OCI-LY3 (cell line): ENCODE results near the gene CSNK2B.

ENCODE experiments used
- H2AFZ ChIP-seq: fragments of 200-600, 300-600 bp; shearing (Covaris generic); 2 replicates; pipeline ENCODE4 v1.6.0; 2014; ENCODE audit warnings: antibody characterized with exemption, low read depth, low read length
- H3K27ac ChIP-seq: fragments of 200-600, 300-600 bp; sonication (generic); 2 replicates; pipeline ENCODE4 v1.5.1; 2014; ENCODE audit warnings: mild to moderate bottlenecking, low read length, moderate library complexity, mixed read lengths
- H3K27me3 ChIP-seq: fragments of 200-600, 300-600 bp; sonication (generic); 2 replicates; pipeline ENCODE4 v1.6.1; 2014; ENCODE audit warnings: low read depth, low read length, mixed read lengths
- H3K36me3 ChIP-seq: fragments of 200-600, 300-600 bp; sonication (generic); replicated peaks from 2 replicates; pipeline ENCODE3; 2014; ENCODE audit warnings: low read depth, low read length, mixed read lengths
- H3K4me1 ChIP-seq: fragments of 300-600, 200-600 bp; sonication (generic); 2 replicates; pipeline ENCODE4 v1.6.1; 2014; ENCODE audit warnings: low read length, mixed read lengths
- H3K4me2 ChIP-seq: fragments of 200-600, 300-600 bp; sonication (generic); 2 replicates; pipeline ENCODE4 v1.6.1; 2014; ENCODE audit warnings: low read length, mixed read lengths
- H3K4me3 ChIP-seq: fragments of 300-600, 200-600 bp; sonication (generic); 2 replicates; pipeline ENCODE4 v1.5.1; 2014; ENCODE audit warnings: antibody characterized with exemption, mild to moderate bottlenecking, low read length, moderate library complexity
- H3K79me2 ChIP-seq: fragments of 300-600, 200-600 bp; shearing (Covaris generic); 2 replicates; pipeline ENCODE4 v1.6.1; 2014; ENCODE audit warnings: mild to moderate bottlenecking, low read length, mixed read lengths
- H3K9ac ChIP-seq: fragments of 300-600, 200-600 bp; shearing (Covaris generic); 2 replicates; pipeline ENCODE4 v1.6.0; 2014; ENCODE audit warnings: mild to moderate bottlenecking, low read length, moderate library complexity
- H3K9me3 ChIP-seq: fragments of 200-600, 300-600 bp; shearing (Covaris generic); 2 replicates; pipeline ENCODE4 v1.6.1; 2014; ENCODE audit warnings: low read length, mixed read lengths; ENCODE audit not compliant: insufficient read depth
- H4K20me1 ChIP-seq: fragments of 200-600, 300-600 bp; sonication (generic); 2 replicates; pipeline ENCODE4 v1.6.1; 2016; ENCODE audit warnings: low read length, mixed read lengths; ENCODE audit not compliant: insufficient read depth
- CTCF ChIP-seq: fragments of 200-600, 300-600 bp; sonication (generic); IDR thresholded peaks from 2 replicates; pipeline ENCODE4 v1.5.1; 2014; ENCODE audit warnings: antibody characterized with exemption, low read length, low read depth
- EZH2phosphoT487 ChIP-seq: fragments of 200-600 bp; shearing (Covaris generic); IDR thresholded peaks from 2 replicates; pipeline ENCODE4 v1.6.1; 2018; ENCODE audit warnings: antibody characterized with exemption, mixed run types, low read depth

The CSNK2B gene

GRCh38 chr6:31676904-31677303, 11.0 kb downstream of the CSNK2B start:
- no peak overlapping the region for H3K27ac ChIP-seq
- no peak overlapping the region for H3K9ac ChIP-seq
- H2AFZ ChIP-seq: no peak overlapping the region
- no peak for TF ChIP-seq EZH2phosphoT487
- no peak for TF ChIP-seq CTCF
- H3K79me2 ChIP-seq: no peaks in the 10 kb centered on the region
- H3K4me3 ChIP-seq: no peak overlapping the region
- H3K27me3 ChIP-seq: no peaks in the 10 kb centered on the region
- H3K4me2 ChIP-seq: peak overlapping the region; percentile 37
- no peaks in the 10 kb centered on the region for H3K9me3 ChIP-seq
- H3K36me3 ChIP-seq: peaks cover 3% of the 10 kb centered on the region
- H4K20me1 ChIP-seq: no peaks in the 10 kb centered on the region
- peaks cover 17% of the 10 kb centered on the region for H3K4me1 ChIP-seq

GRCh38 chr6:31677955-31678354, 12.1 kb downstream of the CSNK2B start:
- Histone ChIP-seq H3K79me2 (no peaks in the 10 kb centered on the region), H3K4me3 (no peak overlapping the region), H3K4me2 (no peak overlapping the region), H3K9ac (no peak overlapping the region), H3K36me3 (no peaks in the 10 kb centered on the region), H3K9me3 (no peaks in the 10 kb centered on the region), H3K27me3 (no peaks in the 10 kb centered on the region), H4K20me1 (no peaks in the 10 kb centered on the region), H3K4me1 (peaks cover 17% of the 10 kb centered on the region), H3K27ac (no peak overlapping the region), H2AFZ (no peak overlapping the region)
- no peak for TF ChIP-seq CTCF
- TF ChIP-seq EZH2phosphoT487: no peak

DNA sequence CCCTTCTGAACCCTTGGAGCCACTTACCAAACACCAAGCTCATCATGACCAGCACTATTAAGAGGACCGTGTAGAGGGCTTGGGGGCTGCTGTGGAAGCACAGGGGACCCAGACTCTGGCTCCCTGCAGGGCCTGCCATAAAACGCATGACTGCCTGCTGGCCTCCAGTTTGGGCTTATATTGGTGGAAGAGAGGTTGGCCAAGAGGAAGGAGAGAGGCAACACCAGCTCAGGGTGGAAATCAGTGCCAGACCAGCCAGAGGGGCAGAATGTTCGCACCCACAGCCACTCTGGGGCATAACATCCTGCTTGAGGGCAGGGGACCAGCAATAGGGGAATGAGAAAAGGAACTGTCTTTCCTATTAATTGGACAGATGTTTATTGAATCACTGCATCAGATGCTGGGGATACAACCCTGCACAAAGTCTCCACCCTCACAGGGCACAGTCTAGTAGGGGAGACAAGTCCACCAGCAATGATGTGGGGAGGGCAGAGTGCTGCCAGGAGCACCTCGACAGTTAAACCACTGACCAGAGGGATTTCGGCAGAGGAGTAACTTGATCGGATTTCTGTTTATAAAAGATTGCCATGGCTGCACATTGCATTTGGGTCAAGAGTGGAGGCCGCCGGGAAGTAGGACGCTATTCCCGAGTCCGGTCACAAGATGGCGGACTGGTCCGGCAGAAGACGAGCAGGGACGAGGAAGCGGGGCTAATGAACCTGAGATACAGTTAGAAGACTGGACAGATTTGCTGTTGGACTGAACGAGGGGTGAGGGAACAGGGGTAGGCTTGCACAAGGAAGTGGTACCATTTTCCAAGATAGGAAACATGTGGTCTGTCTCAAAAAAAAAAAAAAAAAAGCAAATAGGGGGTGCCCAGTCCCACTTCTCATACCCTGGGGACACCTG, 14.6 kb downstream of the CSNK2B start, which contains the start of gene LY6G5C:
TSS of gene LY6G5C (minus strand) at position 842 of the 909 bp plus-strand sequence. CDS start at position 148, 694 bp downstream.
- peak within 1 kb of the TSS; percentile 76 for H3K4me3 ChIP-seq
- H4K20me1 ChIP-seq: no peaks in the 10 kb centered on the region
- H3K79me2 ChIP-seq: no peaks in the 10 kb centered on the region
- no peaks in the 10 kb centered on the region for H3K9me3 ChIP-seq
- no peaks in the 10 kb centered on the region for H3K27me3 ChIP-seq
- H3K4me1 ChIP-seq: peaks cover 17% of the 10 kb centered on the region
- H3K4me2 ChIP-seq: peak within 1 kb of the TSS; percentile 77
- no peaks in the 10 kb centered on the region for H3K36me3 ChIP-seq
- TF ChIP-seq CTCF: peak; percentile 54
- no peak for TF ChIP-seq EZH2phosphoT487
- peak within 1 kb of the TSS; percentile 59 for H2AFZ ChIP-seq
- no peak within 1 kb of the TSS for H3K27ac ChIP-seq
- peak within 1 kb of the TSS; percentile 53; the same call in 1 of the 2 replicates for H3K9ac ChIP-seq

DNA sequence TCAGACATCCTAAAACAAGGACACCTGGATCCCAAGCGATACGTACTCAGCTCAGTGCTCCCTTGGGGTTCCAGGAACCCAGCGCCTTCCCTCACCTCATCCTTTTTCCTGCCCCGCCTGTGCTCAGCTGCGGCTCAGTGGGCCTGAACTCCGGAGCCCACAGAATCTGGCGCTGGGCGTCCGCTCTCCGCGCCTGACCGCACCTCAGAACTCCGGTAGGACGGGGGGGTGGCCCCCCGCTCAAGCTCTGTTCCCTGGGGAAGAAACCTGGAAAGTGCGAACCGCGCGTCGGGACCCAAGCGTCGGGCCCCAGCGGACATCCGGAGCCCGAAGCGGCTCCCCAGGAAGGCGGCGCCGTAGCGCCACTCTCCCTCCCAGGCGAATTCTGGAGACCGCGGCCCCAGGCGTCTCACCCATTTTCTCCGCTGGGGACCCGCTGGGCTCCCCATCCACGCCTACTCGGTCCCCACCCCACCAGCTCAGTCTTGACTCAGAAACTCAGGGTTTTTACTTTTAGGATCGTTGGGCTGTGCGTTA, 15.3 kb downstream of the CSNK2B start:
- Histone ChIP-seq H3K9ac (peak overlapping the region; percentile 53; the same call in 1 of the 2 replicates), H3K36me3 (no peaks in the 10 kb centered on the region), H3K27me3 (no peaks in the 10 kb centered on the region), H3K4me2 (peak overlapping the region; percentile 77), H3K4me3 (peak overlapping the region; percentile 76), H3K9me3 (no peaks in the 10 kb centered on the region), H4K20me1 (no peaks in the 10 kb centered on the region), H2AFZ (peak overlapping the region; percentile 59), H3K27ac (no peak overlapping the region), H3K79me2 (no peaks in the 10 kb centered on the region), H3K4me1 (peaks cover 16% of the 10 kb centered on the region)
- TF ChIP-seq EZH2phosphoT487: no peak
- TF ChIP-seq CTCF: no peak
